Chondrocyte (in vitro differentiated cells): ENCODE measurements around the gene ERBB4. TPM values are rescaled to one million over a fixed set of nuclear protein-coding genes. Genes with fewer than 3 reads are reported as not detected.

Experiments used
- DNase-seq: peaks from one replicate; pipeline ENCODE4 v3.0.0; 2021; ENCODE audit warnings: mixed read lengths, low spot score
- H3K27ac Mint-ChIP-seq: one replicate; pipeline ENCODE4 v1.8.0; 2021; ENCODE audit warnings: mild to moderate bottlenecking, moderate library complexity, mixed read lengths; ENCODE audit not compliant: unreplicated experiment
- H3K27me3 Mint-ChIP-seq: 2 replicates; pipeline ENCODE4 v1.8.0; 2021; ENCODE audit warnings: low read depth, mixed read lengths
- H3K36me3 Mint-ChIP-seq: 2 replicates; pipeline ENCODE4 v1.8.0; 2021; ENCODE audit warnings: low read depth, mixed read lengths
- H3K4me1 Mint-ChIP-seq: 2 replicates; pipeline ENCODE4 v1.8.0; 2021; ENCODE audit warnings: low read depth, mild to moderate bottlenecking, mixed read lengths
- H3K4me3 Mint-ChIP-seq: one replicate; pipeline ENCODE4 v1.8.0; 2021; ENCODE audit warnings: mild to moderate bottlenecking, moderate library complexity, mixed read lengths; ENCODE audit not compliant: unreplicated experiment
- H3K9me3 Mint-ChIP-seq: 2 replicates; pipeline ENCODE4 v1.8.0; 2021; ENCODE audit warnings: low read depth, mixed read lengths
- total RNA-seq: library from RNA; stranded (reverse); gene quantifications from 3 replicates; pipeline ENCODE4 v1.2.1, GENCODE V29; 2021
- TF ChIP-seq, protein P1 (sequence below): fragments of 200-600 bp; sonication (generic); IDR thresholded peaks from 2 replicates; pipeline ENCODE4 v1.5.0; 2021; ENCODE audit warnings: antibody characterized with exemption, mild to moderate bottlenecking, moderate library complexity

The ERBB4 gene
- total RNA-seq, 1 donor from 2014 or later = 1.3 TPM

DNA sequence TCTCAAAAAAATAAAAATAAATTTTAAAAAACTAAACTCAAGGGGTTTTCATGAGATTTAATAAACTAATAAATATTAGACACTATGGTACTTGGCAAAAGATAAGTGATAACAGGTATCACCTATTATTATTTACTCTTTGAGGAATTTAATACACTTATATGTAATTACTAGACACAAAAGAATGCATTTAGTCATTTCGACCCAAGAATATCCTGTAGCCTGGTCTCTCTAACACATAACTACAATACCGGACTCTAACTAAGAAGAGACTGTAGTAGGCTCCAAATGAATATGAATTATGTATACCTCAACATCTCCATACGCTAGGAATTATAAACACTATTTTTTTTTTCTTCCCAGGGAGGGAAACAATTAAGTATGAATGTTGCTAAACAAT lies 1131.5 kb downstream of the ERBB4 start:
- DNase-seq = no peak
- TF ChIP-seq, protein P1, sequence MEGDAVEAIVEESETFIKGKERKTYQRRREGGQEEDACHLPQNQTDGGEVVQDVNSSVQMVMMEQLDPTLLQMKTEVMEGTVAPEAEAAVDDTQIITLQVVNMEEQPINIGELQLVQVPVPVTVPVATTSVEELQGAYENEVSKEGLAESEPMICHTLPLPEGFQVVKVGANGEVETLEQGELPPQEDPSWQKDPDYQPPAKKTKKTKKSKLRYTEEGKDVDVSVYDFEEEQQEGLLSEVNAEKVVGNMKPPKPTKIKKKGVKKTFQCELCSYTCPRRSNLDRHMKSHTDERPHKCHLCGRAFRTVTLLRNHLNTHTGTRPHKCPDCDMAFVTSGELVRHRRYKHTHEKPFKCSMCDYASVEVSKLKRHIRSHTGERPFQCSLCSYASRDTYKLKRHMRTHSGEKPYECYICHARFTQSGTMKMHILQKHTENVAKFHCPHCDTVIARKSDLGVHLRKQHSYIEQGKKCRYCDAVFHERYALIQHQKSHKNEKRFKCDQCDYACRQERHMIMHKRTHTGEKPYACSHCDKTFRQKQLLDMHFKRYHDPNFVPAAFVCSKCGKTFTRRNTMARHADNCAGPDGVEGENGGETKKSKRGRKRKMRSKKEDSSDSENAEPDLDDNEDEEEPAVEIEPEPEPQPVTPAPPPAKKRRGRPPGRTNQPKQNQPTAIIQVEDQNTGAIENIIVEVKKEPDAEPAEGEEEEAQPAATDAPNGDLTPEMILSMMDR = no peak
- no peak overlapping the region for H3K4me3 Mint-ChIP-seq
- H3K36me3 Mint-ChIP-seq = no peaks in the 10 kb centered on the region
- no peaks in the 10 kb centered on the region for H3K4me1 Mint-ChIP-seq
- no peaks in the 10 kb centered on the region for H3K27me3 Mint-ChIP-seq
- no peak overlapping the region for H3K27ac Mint-ChIP-seq
- H3K9me3 Mint-ChIP-seq = no peaks in the 10 kb centered on the region

DNA sequence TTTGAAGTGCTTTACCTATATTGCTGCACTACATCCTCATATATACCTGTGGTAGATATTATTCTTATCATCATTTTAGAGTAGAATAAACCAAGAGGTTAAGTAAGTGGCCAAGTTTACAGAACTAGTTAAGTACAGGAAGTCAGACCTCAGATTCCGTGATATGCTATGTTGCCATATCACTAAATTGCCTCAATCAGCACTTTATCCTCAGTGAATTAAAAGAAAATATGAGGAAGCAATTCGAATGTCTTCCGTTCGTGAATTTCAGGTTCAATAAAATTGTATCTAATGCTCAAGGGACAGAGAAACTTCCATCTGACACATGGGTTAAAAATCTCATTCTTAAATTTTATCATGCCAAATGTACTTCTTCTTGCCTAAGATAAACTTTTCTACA lies 1133.6 kb downstream of the ERBB4 start:
- TF ChIP-seq, protein P1 = no peak

DNA sequence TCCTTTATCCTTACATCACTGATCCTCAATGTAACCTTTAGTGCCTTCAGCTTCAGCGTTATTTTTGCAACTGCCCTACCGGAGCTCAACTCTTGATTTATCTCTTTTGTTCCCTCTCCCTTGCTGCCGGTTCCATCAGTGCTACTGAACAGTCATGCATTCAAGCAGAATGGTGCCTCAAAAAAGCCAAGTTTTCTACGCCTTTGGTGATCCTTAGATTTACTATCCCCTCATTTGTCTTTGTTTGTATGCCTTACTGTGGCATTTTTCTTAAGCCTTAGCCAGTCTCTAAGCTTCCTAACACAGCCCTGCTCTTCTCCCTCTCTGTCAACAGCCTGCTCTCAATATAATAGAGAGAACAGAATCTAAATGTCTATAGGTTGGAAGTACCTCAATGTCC lies 1134.5 kb downstream of the ERBB4 start:
- Mint-ChIP-seq H3K36me3 (no peaks in the 10 kb centered on the region), H3K27me3 (no peaks in the 10 kb centered on the region), H3K9me3 (no peaks in the 10 kb centered on the region), H3K4me1 (no peaks in the 10 kb centered on the region), H3K4me3 (no peak overlapping the region), H3K27ac (no peak overlapping the region)
- TF ChIP-seq, protein P1 = no peak
- DNase-seq = no peak

More for the DNA sequence above, 1133.6 kb downstream of the ERBB4 start:
- H3K4me1 Mint-ChIP-seq = no peaks in the 10 kb centered on the region
- no peaks in the 10 kb centered on the region for H3K27me3 Mint-ChIP-seq
- no peaks in the 10 kb centered on the region for H3K9me3 Mint-ChIP-seq
- no peak overlapping the region for H3K4me3 Mint-ChIP-seq
- DNase-seq = no peak
- H3K36me3 Mint-ChIP-seq = no peaks in the 10 kb centered on the region
- no peak overlapping the region for H3K27ac Mint-ChIP-seq

DNA sequence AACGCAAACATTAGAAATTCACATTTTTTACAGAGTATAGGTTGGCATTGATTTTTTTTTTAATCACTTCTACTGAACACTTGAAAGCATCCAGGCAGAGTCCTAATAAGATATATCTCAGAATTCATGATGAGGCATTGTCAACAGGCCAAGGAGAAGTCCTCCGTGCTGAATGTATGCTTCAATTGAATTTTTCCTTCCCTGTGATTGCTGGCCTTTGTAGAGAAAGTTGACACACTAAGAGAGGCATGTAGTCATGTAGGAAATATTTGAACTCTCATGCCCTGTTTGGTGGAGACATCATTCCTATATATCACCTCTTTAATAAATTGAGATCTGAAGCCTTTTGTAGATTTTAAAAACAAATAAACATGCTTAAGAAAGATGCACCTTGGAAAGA lies 1137.3 kb downstream of the ERBB4 start:
- TF ChIP-seq, protein P1 = no peak
- no peak for DNase-seq
- Mint-ChIP-seq H3K4me3 (no peak overlapping the region), H3K27ac (no peak overlapping the region), H3K36me3 (no peaks in the 10 kb centered on the region), H3K9me3 (no peaks in the 10 kb centered on the region), H3K27me3 (no peaks in the 10 kb centered on the region), H3K4me1 (no peaks in the 10 kb centered on the region)

DNA sequence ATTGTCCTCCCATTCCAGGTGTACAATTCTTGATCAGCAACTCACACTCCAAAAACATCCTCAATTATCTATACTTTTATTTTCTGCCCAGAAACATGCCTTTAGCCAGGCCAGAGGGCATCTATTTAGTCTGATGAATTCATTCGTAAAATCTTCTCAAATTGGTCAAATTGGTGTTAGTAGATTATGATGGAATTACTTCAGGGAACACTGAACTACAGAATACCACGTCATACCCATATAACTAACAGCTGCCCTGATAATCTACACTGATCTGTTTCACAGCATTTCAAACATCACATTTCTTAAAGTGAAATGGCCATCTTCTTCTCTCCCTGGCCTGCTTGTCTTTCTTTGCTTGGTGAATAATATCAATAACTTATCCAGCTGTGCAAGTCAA lies 1140.8 kb downstream of the ERBB4 start:
- H3K4me3 Mint-ChIP-seq = no peak overlapping the region
- TF ChIP-seq, protein P1 = no peak
- H3K9me3 Mint-ChIP-seq = no peaks in the 10 kb centered on the region
- no peak overlapping the region for H3K27ac Mint-ChIP-seq
- no peaks in the 10 kb centered on the region for H3K27me3 Mint-ChIP-seq
- H3K36me3 Mint-ChIP-seq = no peaks in the 10 kb centered on the region
- no peaks in the 10 kb centered on the region for H3K4me1 Mint-ChIP-seq
- DNase-seq = no peak
